Astrocyte of the cerebellum (primary cell): ENCODE data around the gene TMEM92.

Experiments used
- DNase-seq: peaks from one replicate; pipeline ENCODE4 v3.0.0-alpha.2; 2011; ENCODE audit warnings: low read depth
- H3K4me3 ChIP-seq: 2 replicates; pipeline ENCODE4 v1.5.1; 2011; ENCODE audit warnings: mild to moderate bottlenecking, low read depth, low read length, moderate library complexity
- CTCF ChIP-seq: IDR thresholded peaks from 2 replicates; pipeline ENCODE4 v1.5.1; 2012; ENCODE audit warnings: low read length, low read depth, moderate library complexity, mild to moderate bottlenecking; ENCODE audit errors: missing control alignments
- in situ Hi-C: cut with HindIII; loops from 2 replicates; pipeline ENCODE4 v1.10.0; 2017; ENCODE audit warnings: low sequenced_read_pairs

The TMEM92 gene

GRCh38 chr17:50274142-50274896 is at the start of gene TMEM92:
Gene TMEM92 (plus strand): TSS chr17:50274466. CDS start chr17:50274502, 36 bp downstream.
- no peak for TF ChIP-seq CTCF
- in situ Hi-C loops: no loop called here
- H3K4me3 ChIP-seq: peak within 1 kb of the TSS; percentile 46
- no peak for DNase-seq

GRCh38 chr17:50225701-50226240 is 48.5 kb upstream of the TMEM92 start:
- no peak overlapping the region for H3K4me3 ChIP-seq
- in situ Hi-C loops: no loop called here
- DNase-seq: no peak
- TF ChIP-seq CTCF: no peak

GRCh38 chr17:50234581-50234980 is 39.7 kb upstream of the TMEM92 start:
- no peak overlapping the region for H3K4me3 ChIP-seq
- no peak for TF ChIP-seq CTCF
- no peak for DNase-seq
- in situ Hi-C loops: no loop called here

GRCh38 chr17:50237901-50238300 is 36.4 kb upstream of the TMEM92 start:
- no peak for DNase-seq
- no peak for TF ChIP-seq CTCF
- in situ Hi-C loops: no loop called here
- H3K4me3 ChIP-seq: no peak overlapping the region

GRCh38 chr17:50238601-50239280 is 35.5 kb upstream of the TMEM92 start:
- no peak for TF ChIP-seq CTCF
- no peak for DNase-seq
- no peak overlapping the region for H3K4me3 ChIP-seq
- in situ Hi-C loops: no loop called here

- no peak for TF ChIP-seq CTCF
- H3K4me3 ChIP-seq: no peak overlapping the region
- in situ Hi-C loops: no loop called here
- DNase-seq: no peak
Measured at GRCh38 chr17:50239937-50240336, 34.3 kb upstream of the TMEM92 start.
